Measurements from ENCODE around the gene KARS1. TPM values are rescaled to one million over a fixed set of nuclear protein-coding genes. Genes with fewer than 3 reads are reported as not detected.

The KARS1 gene
- polyA plus RNA-seq, 4 donors = 81.2 to 124 (median 90.3) TPM

GRCh38 chr16:75660726-75661302 is 13.3 kb upstream of the KARS1 start:
- Histone ChIP-seq H3K4me1 (ENCODE audit: control insufficient read depth in 3 of 3, insufficient read depth in 2 of 3, low read depth in 1 of 3, low read length in 2 of 3) (no peaks in the 10 kb centered on the region), H3K9me3 (ENCODE audit: control insufficient read depth in 2 of 2, insufficient read depth in 1 of 2, low read depth in 1 of 2, low read length in 1 of 2) (no peaks in the 10 kb centered on the region), H3K27me3 (ENCODE audit: control insufficient read depth in 3 of 3, insufficient read depth in 3 of 3, low read length in 3 of 3) (no peaks in the 10 kb centered on the region), H3K27ac (ENCODE audit: low read depth in 1 of 3, low read length in 2 of 3) (no peak overlapping the region), H3K4me3 (ENCODE audit: low read depth in 1 of 3, low read length in 3 of 3) (no peak overlapping the region), H3K36me3 (ENCODE audit: control insufficient read depth in 3 of 3, insufficient read depth in 2 of 3, low read depth in 1 of 3, low read length in 3 of 3) (peaks cover 6 to 17% (median 14%) of the 10 kb centered on the region in 3 donors)
- WGBS, 3 donors = 81 to 86% (median 86%) methylated on average over 4 of the region's 4 CpGs
- no peak for FAIRE-seq
- DNase-seq = no peak

- Histone ChIP-seq H3K4me1 (ENCODE audit: control insufficient read depth in 3 of 3, insufficient read depth in 2 of 3, low read depth in 1 of 3, low read length in 2 of 3) (no peaks in the 10 kb centered on the region), H3K9me3 (ENCODE audit: control insufficient read depth in 2 of 2, insufficient read depth in 1 of 2, low read depth in 1 of 2, low read length in 1 of 2) (no peaks in the 10 kb centered on the region), H3K27me3 (ENCODE audit: control insufficient read depth in 3 of 3, insufficient read depth in 3 of 3, low read length in 3 of 3) (no peaks in the 10 kb centered on the region), H3K4me3 (ENCODE audit: low read depth in 1 of 3, low read length in 3 of 3) (no peak overlapping the region), H3K36me3 (ENCODE audit: control insufficient read depth in 3 of 3, insufficient read depth in 2 of 3, low read depth in 1 of 3, low read length in 3 of 3) (peaks cover 11 to 19% (median 18%) of the 10 kb centered on the region in 3 donors), H3K27ac (ENCODE audit: low read depth in 1 of 3, low read length in 2 of 3) (no peak overlapping the region)
- no peak for FAIRE-seq
- no peak for DNase-seq
- WGBS, 3 donors = 92 to 95% (median 95%) methylated on average over 6 of the region's 6 CpGs
Measured at GRCh38 chr16:75660321-75660720, 12.9 kb upstream of the KARS1 start.

- 90 to 100% (median 92%) methylated on average over 2 of the region's 2 CpGs for WGBS, 3 donors
- Histone ChIP-seq H3K36me3 (ENCODE audit: control insufficient read depth in 3 of 3, insufficient read depth in 2 of 3, low read depth in 1 of 3, low read length in 3 of 3) (peaks cover 14 to 27% (median 19%) of the 10 kb centered on the region in 3 donors), H3K9me3 (ENCODE audit: control insufficient read depth in 2 of 2, insufficient read depth in 1 of 2, low read depth in 1 of 2, low read length in 1 of 2) (no peaks in the 10 kb centered on the region), H3K27me3 (ENCODE audit: control insufficient read depth in 3 of 3, insufficient read depth in 3 of 3, low read length in 3 of 3) (no peaks in the 10 kb centered on the region), H3K27ac (ENCODE audit: low read depth in 1 of 3, low read length in 2 of 3) (no peak overlapping the region), H3K4me1 (ENCODE audit: control insufficient read depth in 3 of 3, insufficient read depth in 2 of 3, low read depth in 1 of 3, low read length in 2 of 3) (peaks cover 0 to 4% (median 0%) of the 10 kb centered on the region in 3 donors), H3K4me3 (ENCODE audit: low read depth in 1 of 3, low read length in 3 of 3) (no peak overlapping the region)
- FAIRE-seq (no peak), DNase-seq (no peak)
Measured at GRCh38 chr16:75658175-75658574, 10.7 kb upstream of the KARS1 start.

- H3K27ac ChIP-seq (ENCODE audit: low read depth in 1 of 3, low read length in 2 of 3) = no peak overlapping the region
- WGBS, 3 donors = 56 to 82% (median 79%) methylated on average over 1 of the region's 1 CpG
- H3K4me1 ChIP-seq (ENCODE audit: control insufficient read depth in 3 of 3, insufficient read depth in 2 of 3, low read depth in 1 of 3, low read length in 2 of 3) = peaks cover 0 to 4% (median 2%) of the 10 kb centered on the region in 3 donors
- DNase-seq (no peak), FAIRE-seq (no peak)
- H3K36me3 ChIP-seq (ENCODE audit: control insufficient read depth in 3 of 3, insufficient read depth in 2 of 3, low read depth in 1 of 3, low read length in 3 of 3) = peaks cover 14 to 25% (median 19%) of the 10 kb centered on the region in 3 donors
- no peaks in the 10 kb centered on the region for H3K27me3 ChIP-seq (ENCODE audit: control insufficient read depth in 3 of 3, insufficient read depth in 3 of 3, low read length in 3 of 3)
- H3K9me3 ChIP-seq (ENCODE audit: control insufficient read depth in 2 of 2, insufficient read depth in 1 of 2, low read depth in 1 of 2, low read length in 1 of 2) = no peaks in the 10 kb centered on the region
- no peak overlapping the region for H3K4me3 ChIP-seq (ENCODE audit: low read depth in 1 of 3, low read length in 3 of 3)
Measured at GRCh38 chr16:75653922-75654321, 6.5 kb upstream of the KARS1 start.

GRCh38 chr16:75648265-75649076 is 1.0 kb upstream of the KARS1 start:
- H3K4me3 ChIP-seq (ENCODE audit: low read depth in 1 of 3, low read length in 3 of 3) = peak overlapping the region; percentile 89 to 97 (median 95)
- H3K27me3 ChIP-seq (ENCODE audit: control insufficient read depth in 3 of 3, insufficient read depth in 3 of 3, low read length in 3 of 3) = no peaks in the 10 kb centered on the region
- no peaks in the 10 kb centered on the region for H3K9me3 ChIP-seq (ENCODE audit: control insufficient read depth in 2 of 2, insufficient read depth in 1 of 2, low read depth in 1 of 2, low read length in 1 of 2)
- H3K27ac ChIP-seq (ENCODE audit: low read depth in 1 of 3, low read length in 2 of 3) = peak overlapping the region; percentile 95 to 99 (median 97)
- no peak for FAIRE-seq
- peaks cover 0 to 15% (median 5%) of the 10 kb centered on the region in 3 donors for H3K36me3 ChIP-seq (ENCODE audit: control insufficient read depth in 3 of 3, insufficient read depth in 2 of 3, low read depth in 1 of 3, low read length in 3 of 3)
- peaks cover 4 to 22% (median 13%) of the 10 kb centered on the region in 3 donors for H3K4me1 ChIP-seq (ENCODE audit: control insufficient read depth in 3 of 3, insufficient read depth in 2 of 3, low read depth in 1 of 3, low read length in 2 of 3)
- 0% methylated on average over 54 to 62 of the region's 62 CpGs for WGBS, 3 donors
- peak; percentile 75 to 94 for DNase-seq

GRCh38 chr16:75647112-75647491 is 363 bp downstream of the KARS1 start:
- H3K4me3 ChIP-seq (ENCODE audit: low read depth in 1 of 3, low read length in 3 of 3) = peak overlapping the region; percentile 89 to 99 (median 95)
- H3K4me1 ChIP-seq (ENCODE audit: control insufficient read depth in 3 of 3, insufficient read depth in 2 of 3, low read depth in 1 of 3, low read length in 2 of 3) = peaks cover 4 to 22% (median 10%) of the 10 kb centered on the region in 3 donors
- no peaks in the 10 kb centered on the region for H3K9me3 ChIP-seq (ENCODE audit: control insufficient read depth in 2 of 2, insufficient read depth in 1 of 2, low read depth in 1 of 2, low read length in 1 of 2)
- WGBS, 3 donors = 0% methylated on average over 18 of the region's 18 CpGs
- FAIRE-seq (no peak), DNase-seq (no peak)
- peaks cover 0 to 20% (median 5%) of the 10 kb centered on the region in 3 donors for H3K36me3 ChIP-seq (ENCODE audit: control insufficient read depth in 3 of 3, insufficient read depth in 2 of 3, low read depth in 1 of 3, low read length in 3 of 3)
- peak overlapping the region; percentile 75 to 99 (median 86) for H3K27ac ChIP-seq (ENCODE audit: low read depth in 1 of 3, low read length in 2 of 3)
- H3K27me3 ChIP-seq (ENCODE audit: control insufficient read depth in 3 of 3, insufficient read depth in 3 of 3, low read length in 3 of 3) = no peaks in the 10 kb centered on the region

GRCh38 chr16:75644240-75645012 is 3.0 kb downstream of the KARS1 start:
- Histone ChIP-seq H3K27ac (ENCODE audit: low read depth in 1 of 3, low read length in 2 of 3) (peak overlapping the region in 1 of 3 donors; percentile 4), H3K4me1 (ENCODE audit: control insufficient read depth in 3 of 3, insufficient read depth in 2 of 3, low read depth in 1 of 3, low read length in 2 of 3) (peaks cover 2 to 22% (median 10%) of the 10 kb centered on the region in 3 donors), H3K4me3 (ENCODE audit: low read depth in 1 of 3, low read length in 3 of 3) (no peak overlapping the region), H3K9me3 (ENCODE audit: control insufficient read depth in 2 of 2, insufficient read depth in 1 of 2, low read depth in 1 of 2, low read length in 1 of 2) (no peaks in the 10 kb centered on the region), H3K36me3 (ENCODE audit: control insufficient read depth in 3 of 3, insufficient read depth in 2 of 3, low read depth in 1 of 3, low read length in 3 of 3) (peaks cover 14 to 34% (median 16%) of the 10 kb centered on the region in 3 donors), H3K27me3 (ENCODE audit: control insufficient read depth in 3 of 3, insufficient read depth in 3 of 3, low read length in 3 of 3) (no peaks in the 10 kb centered on the region)
- 82 to 83% (median 83%) methylated on average over 7 of the region's 7 CpGs for WGBS, 3 donors
- FAIRE-seq (no peak), DNase-seq (peak; percentile 46 to 48)

GRCh38 chr16:75640598-75640997 is 6.9 kb downstream of the KARS1 start:
- FAIRE-seq (no peak), DNase-seq (no peak)

More at GRCh38 chr16:75640598-75640997, 6.9 kb downstream of the KARS1 start:
- H3K27me3 ChIP-seq (ENCODE audit: control insufficient read depth in 3 of 3, insufficient read depth in 3 of 3, low read length in 3 of 3) = no peaks in the 10 kb centered on the region
- H3K27ac ChIP-seq (ENCODE audit: low read depth in 1 of 3, low read length in 2 of 3) = no peak overlapping the region
- no peaks in the 10 kb centered on the region for H3K9me3 ChIP-seq (ENCODE audit: control insufficient read depth in 2 of 2, insufficient read depth in 1 of 2, low read depth in 1 of 2, low read length in 1 of 2)
- peaks cover 0 to 13% (median 3%) of the 10 kb centered on the region in 3 donors for H3K4me1 ChIP-seq (ENCODE audit: control insufficient read depth in 3 of 3, insufficient read depth in 2 of 3, low read depth in 1 of 3, low read length in 2 of 3)
- no peak overlapping the region for H3K4me3 ChIP-seq (ENCODE audit: low read depth in 1 of 3, low read length in 3 of 3)
- 87 to 89% (median 88%) methylated on average over 6 of the region's 6 CpGs for WGBS, 3 donors
- peaks cover 25 to 51% (median 27%) of the 10 kb centered on the region in 3 donors for H3K36me3 ChIP-seq (ENCODE audit: control insufficient read depth in 3 of 3, insufficient read depth in 2 of 3, low read depth in 1 of 3, low read length in 3 of 3)

All from small intestine (tissue), 7 donors.